GM13976 (cell line): Measurements from ENCODE around the gene IMMP2L.

Source experiments
- DNase-seq: peaks from one replicate; pipeline ENCODE4 v3.0.0; 2012; ENCODE audit warnings: low spot score
- in situ Hi-C: fragments of 300-500 bp; cut with MboI; formaldehyde crosslinking; loops from one replicate; pipeline ENCODE4 v1.12.0; 2022; ENCODE audit warnings: low sequenced_read_pairs, mixed read lengths, inconsistent platforms; ENCODE audit not compliant: unreplicated experiment
- TF ChIP-seq, protein P1 (sequence below): IDR thresholded peaks from 2 replicates; pipeline ENCODE4 v1.5.1; 2012; ENCODE audit warnings: borderline replicate concordance, mild to moderate bottlenecking; ENCODE audit not compliant: insufficient read depth; ENCODE audit errors: extremely low read depth, missing control alignments, control extremely low read depth

Gene IMMP2L

DNA sequence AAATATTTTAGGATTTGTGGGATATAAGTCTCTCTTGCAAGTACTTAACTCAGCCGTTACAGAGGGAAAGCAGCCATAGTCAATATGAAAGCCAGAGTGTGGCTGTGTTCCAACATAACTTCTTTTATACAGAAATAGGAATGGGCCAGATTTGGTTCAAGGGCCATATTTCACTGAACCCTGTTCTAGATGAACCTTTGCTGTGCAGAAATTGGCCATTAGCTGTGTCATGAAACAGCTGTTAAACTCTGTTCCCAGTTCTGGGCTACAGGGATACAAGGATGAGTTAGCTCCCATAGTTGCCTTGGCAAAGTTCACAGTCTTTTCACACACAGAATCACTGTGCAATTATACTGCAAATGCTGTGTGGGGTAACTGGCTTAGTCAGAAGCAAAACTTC is 685.3 kb downstream of the IMMP2L start:
- no peak for DNase-seq
- in situ Hi-C loops: no loop called here
- TF ChIP-seq, protein P1, sequence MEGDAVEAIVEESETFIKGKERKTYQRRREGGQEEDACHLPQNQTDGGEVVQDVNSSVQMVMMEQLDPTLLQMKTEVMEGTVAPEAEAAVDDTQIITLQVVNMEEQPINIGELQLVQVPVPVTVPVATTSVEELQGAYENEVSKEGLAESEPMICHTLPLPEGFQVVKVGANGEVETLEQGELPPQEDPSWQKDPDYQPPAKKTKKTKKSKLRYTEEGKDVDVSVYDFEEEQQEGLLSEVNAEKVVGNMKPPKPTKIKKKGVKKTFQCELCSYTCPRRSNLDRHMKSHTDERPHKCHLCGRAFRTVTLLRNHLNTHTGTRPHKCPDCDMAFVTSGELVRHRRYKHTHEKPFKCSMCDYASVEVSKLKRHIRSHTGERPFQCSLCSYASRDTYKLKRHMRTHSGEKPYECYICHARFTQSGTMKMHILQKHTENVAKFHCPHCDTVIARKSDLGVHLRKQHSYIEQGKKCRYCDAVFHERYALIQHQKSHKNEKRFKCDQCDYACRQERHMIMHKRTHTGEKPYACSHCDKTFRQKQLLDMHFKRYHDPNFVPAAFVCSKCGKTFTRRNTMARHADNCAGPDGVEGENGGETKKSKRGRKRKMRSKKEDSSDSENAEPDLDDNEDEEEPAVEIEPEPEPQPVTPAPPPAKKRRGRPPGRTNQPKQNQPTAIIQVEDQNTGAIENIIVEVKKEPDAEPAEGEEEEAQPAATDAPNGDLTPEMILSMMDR: no peak

- TF ChIP-seq, protein P1: no peak
- in situ Hi-C loops: no loop called here
- no peak for DNase-seq
These were observed 686.9 kb downstream of the IMMP2L start for GRCh38 chr7:110875346-110875745.

- in situ Hi-C loops: no loop called here
- DNase-seq: no peak
- TF ChIP-seq, protein P1: no peak
These were observed 690.4 kb downstream of the IMMP2L start for GRCh38 chr7:110871856-110872255.

GRCh38 chr7:110870926-110871325 is 691.4 kb downstream of the IMMP2L start:
- in situ Hi-C loops: no loop called here
- DNase-seq: no peak
- TF ChIP-seq, protein P1: no peak

- in situ Hi-C loops: no loop called here
- TF ChIP-seq, protein P1: no peak
- no peak for DNase-seq
These were observed 693.8 kb downstream of the IMMP2L start for GRCh38 chr7:110868458-110868857.

- in situ Hi-C loops: no loop called here
- TF ChIP-seq, protein P1: no peak
- DNase-seq: no peak
These were observed 694.5 kb downstream of the IMMP2L start for GRCh38 chr7:110867771-110868170.

DNA sequence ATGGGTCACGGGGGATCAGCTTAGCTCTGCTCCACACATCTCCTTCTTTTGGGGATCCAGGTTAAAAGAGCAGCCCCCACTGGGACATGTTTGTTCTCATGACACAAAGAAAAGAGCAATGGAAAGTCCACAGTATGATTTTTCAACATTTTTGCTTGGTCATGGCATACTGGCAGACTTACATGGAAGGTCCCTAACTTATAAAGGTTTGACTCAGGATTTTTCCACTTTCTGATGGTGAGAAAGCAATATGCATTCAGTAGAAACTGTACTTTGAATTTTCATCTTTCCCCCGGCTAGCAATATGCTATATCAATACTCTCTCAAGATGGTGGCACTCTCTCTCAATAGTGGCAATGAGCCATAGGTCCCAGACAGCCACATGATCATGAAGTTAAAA is 699.0 kb downstream of the IMMP2L start:
- TF ChIP-seq, protein P1: no peak
- in situ Hi-C loops: no loop called here
- no peak for DNase-seq
